ENCODE results near the gene IL15RA. TPM values are rescaled to one million over a fixed set of nuclear protein-coding genes. Genes with fewer than 3 reads are reported as not detected.
A peak's percentile ranks its signal among the peaks of the same experiment; 100 is the strongest.

Gene IL15RA
- total and polyA plus RNA-seq, 4 experiments from 2014 or later, result 11.1 to 20.0 (median 16.1) TPM

GRCh38 chr10:5940807-5941218 lies 36.5 kb downstream of the IL15RA start:
- Histone ChIP-seq H3K27ac (ENCODE audit: low read depth, low read length) (no peak overlapping the region), H3K36me3 (ENCODE audit: insufficient read depth, low read length) (peaks cover 20% of the 10 kb centered on the region), H3K4me1 (ENCODE audit: insufficient read depth, low read length) (no peaks in the 10 kb centered on the region), H3K9me3 (ENCODE audit: control insufficient read depth in 1 of 2, low read length in 2 of 2) (no peaks in the 10 kb centered on the region), H3K27me3 (ENCODE audit: insufficient read depth, low read length) (no peaks in the 10 kb centered on the region), H3K4me3 (ENCODE audit: low read length in 2 of 2) (no peak overlapping the region)
- POLR2A ChIA-PET (ENCODE audit: partially characterized antibody), result no interaction called here
- peak overlapping the region in 2 of 7 donors; percentile 12 to 25 for H3K27ac Mint-ChIP-seq
- CTCF ChIA-PET (ENCODE audit: partially characterized antibody), result no interaction called here
- intact Hi-C loops (cut with micrococcal nuclease), result no loop called here
- no peaks in the 10 kb centered on the region for H3K27me3 Mint-ChIP-seq
- H3K9me3 Mint-ChIP-seq, result no peaks in the 10 kb centered on the region
- no peak for DNase-seq
- no peak overlapping the region for H3K4me3 Mint-ChIP-seq
- H3K36me3 Mint-ChIP-seq, result peaks cover 19 to 20% of the 10 kb centered on the region in 2 donors
- peaks cover under 1 to 7% (median 2%) of the 10 kb centered on the region in 4 donors for H3K4me1 Mint-ChIP-seq

DNA sequence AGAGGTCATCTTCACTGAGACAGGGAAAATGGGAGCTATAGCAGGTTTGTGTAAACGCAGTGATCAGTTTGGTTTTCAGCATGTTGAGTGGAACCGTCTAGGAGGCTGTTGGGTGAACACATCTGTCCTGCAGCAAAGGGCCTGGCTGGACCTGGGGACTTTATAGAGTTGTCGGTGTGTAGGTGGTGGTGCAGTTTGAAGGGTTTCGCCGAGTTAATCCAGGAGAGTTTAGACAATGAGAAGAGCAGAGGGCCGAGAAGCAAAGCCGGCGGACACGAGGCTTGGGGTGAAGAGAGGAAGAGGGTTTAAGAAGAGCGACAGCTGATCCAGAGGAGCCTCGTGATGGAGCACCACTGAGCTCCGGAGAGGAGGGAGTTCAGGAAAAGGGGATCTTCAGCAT lies 39.1 kb downstream of the IL15RA start:
- Mint-ChIP-seq H3K4me1 (no peaks in the 10 kb centered on the region), H3K27ac (peak overlapping the region in 3 of 7 donors; percentile 6 to 77 (median 28)), H3K9me3 (no peaks in the 10 kb centered on the region), H3K36me3 (peaks cover 25 to 28% of the 10 kb centered on the region in 2 donors), H3K27me3 (no peaks in the 10 kb centered on the region), H3K4me3 (no peak overlapping the region)
- ChIA-PET CTCF (ENCODE audit: partially characterized antibody) (no interaction called here), POLR2A (ENCODE audit: partially characterized antibody) (no interaction called here)
- H3K4me3 ChIP-seq (ENCODE audit: low read length in 2 of 2), result no peak overlapping the region
- H3K9me3 ChIP-seq (ENCODE audit: control insufficient read depth in 1 of 2, low read length in 2 of 2), result no peaks in the 10 kb centered on the region
- no peaks in the 10 kb centered on the region for H3K27me3 ChIP-seq (ENCODE audit: insufficient read depth, low read length)
- H3K36me3 ChIP-seq (ENCODE audit: insufficient read depth, low read length), result peaks cover 30% of the 10 kb centered on the region
- intact Hi-C loops (cut with micrococcal nuclease), result no loop called here
- H3K27ac ChIP-seq (ENCODE audit: low read depth, low read length), result no peak overlapping the region
- DNase-seq, result no peak
- H3K4me1 ChIP-seq (ENCODE audit: insufficient read depth, low read length), result no peaks in the 10 kb centered on the region

DNA sequence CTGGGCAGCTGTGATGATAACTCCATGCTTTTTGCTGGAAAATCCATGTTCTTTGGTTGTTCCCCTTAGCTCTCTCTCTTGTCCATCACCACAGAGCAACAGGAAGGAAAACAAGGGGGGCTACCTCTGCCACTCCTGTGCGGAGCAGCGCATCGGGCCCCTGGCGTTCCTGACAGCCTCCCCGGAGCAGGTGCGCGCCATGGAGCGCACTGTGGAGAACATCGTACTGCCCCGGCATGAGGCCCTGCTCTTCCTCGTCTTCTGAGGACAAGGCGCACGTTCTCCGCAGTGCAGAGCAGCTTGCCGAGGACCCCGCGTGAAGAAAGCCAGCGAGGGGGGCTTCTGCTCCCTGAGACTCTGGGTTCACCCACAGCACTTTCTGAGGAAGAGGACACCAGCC lies 40.3 kb downstream of the IL15RA start:
- Mint-ChIP-seq H3K4me1 (no peaks in the 10 kb centered on the region), H3K36me3 (peaks cover 31 to 35% of the 10 kb centered on the region in 2 donors), H3K27me3 (no peaks in the 10 kb centered on the region), H3K9me3 (no peaks in the 10 kb centered on the region), H3K27ac (no peak overlapping the region), H3K4me3 (no peak overlapping the region)
- intact Hi-C loops (cut with micrococcal nuclease), result no loop called here
- DNase-seq, result no peak
- no peak overlapping the region for H3K4me3 ChIP-seq (ENCODE audit: low read length in 2 of 2)
- ChIA-PET CTCF (ENCODE audit: partially characterized antibody) (interaction anchor here (0.7 kb wide), 1 partner anchor 74 kb away, joined by 4 read pairs; no protein-coding TSS in a partner anchor), POLR2A (ENCODE audit: partially characterized antibody) (no interaction called here)
- H3K27me3 ChIP-seq (ENCODE audit: insufficient read depth, low read length), result no peaks in the 10 kb centered on the region
- H3K36me3 ChIP-seq (ENCODE audit: insufficient read depth, low read length), result peaks cover 30% of the 10 kb centered on the region
- no peak overlapping the region for H3K27ac ChIP-seq (ENCODE audit: low read depth, low read length)
- no peaks in the 10 kb centered on the region for H3K4me1 ChIP-seq (ENCODE audit: insufficient read depth, low read length)
- no peaks in the 10 kb centered on the region for H3K9me3 ChIP-seq (ENCODE audit: control insufficient read depth in 1 of 2, low read length in 2 of 2)

GRCh38 chr10:5935628-5936027 lies 41.7 kb downstream of the IL15RA start:
- H3K36me3 ChIP-seq (ENCODE audit: insufficient read depth, low read length), result peaks cover 36% of the 10 kb centered on the region
- no peaks in the 10 kb centered on the region for H3K4me1 Mint-ChIP-seq
- H3K9me3 Mint-ChIP-seq, result no peaks in the 10 kb centered on the region

DNA sequence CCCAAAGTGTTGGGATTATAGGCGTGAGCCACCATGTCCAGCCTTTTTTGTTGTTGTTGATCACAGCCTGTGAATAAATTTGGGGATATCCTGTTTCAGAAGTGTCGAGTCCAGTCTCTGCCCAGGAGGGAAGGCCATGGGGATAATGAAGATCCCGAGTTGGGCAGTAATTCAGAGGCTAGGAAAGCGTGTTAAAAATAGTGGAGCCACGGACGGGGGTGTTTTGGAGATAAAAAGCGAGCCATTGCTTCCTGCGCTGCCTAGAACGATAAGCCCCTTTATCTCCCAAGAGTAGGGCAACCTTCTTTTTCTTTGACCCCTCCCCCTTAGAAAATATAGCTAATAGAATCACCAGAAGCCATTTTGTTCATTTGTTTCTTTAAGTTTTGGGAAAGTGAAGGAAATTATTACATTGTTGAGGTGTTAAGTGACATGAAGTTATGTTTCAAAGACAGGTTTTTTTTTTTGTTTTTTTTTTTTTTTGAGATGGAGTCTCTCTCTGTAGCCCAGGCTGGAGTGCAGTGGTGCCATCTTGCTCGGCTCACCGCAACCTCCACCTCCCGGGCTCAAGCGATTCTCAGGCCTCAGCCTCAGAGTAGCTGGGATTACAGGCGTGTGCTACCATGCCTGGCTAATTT lies 43.3 kb downstream of the IL15RA start:
- Histone ChIP-seq H3K4me1 (ENCODE audit: insufficient read depth, low read length) (no peaks in the 10 kb centered on the region), H3K27me3 (ENCODE audit: insufficient read depth, low read length) (no peaks in the 10 kb centered on the region), H3K27ac (ENCODE audit: low read depth, low read length) (no peak overlapping the region), H3K9me3 (ENCODE audit: control insufficient read depth in 1 of 2, low read length in 2 of 2) (no peaks in the 10 kb centered on the region), H3K36me3 (ENCODE audit: insufficient read depth, low read length) (peaks cover 36% of the 10 kb centered on the region), H3K4me3 (ENCODE audit: low read length in 2 of 2) (no peak overlapping the region)
- Mint-ChIP-seq H3K4me3 (no peak overlapping the region), H3K4me1 (no peaks in the 10 kb centered on the region), H3K9me3 (no peaks in the 10 kb centered on the region), H3K36me3 (peaks cover 43 to 57% of the 10 kb centered on the region in 2 donors), H3K27me3 (no peaks in the 10 kb centered on the region), H3K27ac (no peak overlapping the region)
- intact Hi-C loops (cut with micrococcal nuclease), result no loop called here
- POLR2A ChIA-PET (ENCODE audit: partially characterized antibody), result no interaction called here
- CTCF ChIA-PET (ENCODE audit: partially characterized antibody), result no interaction called here
- DNase-seq, result no peak

More at GRCh38 chr10:5935628-5936027, 41.7 kb downstream of the IL15RA start:
- H3K36me3 Mint-ChIP-seq, result peaks cover 31 to 42% of the 10 kb centered on the region in 2 donors
- H3K27me3 ChIP-seq (ENCODE audit: insufficient read depth, low read length), result no peaks in the 10 kb centered on the region
- no peak overlapping the region for H3K27ac Mint-ChIP-seq
- H3K4me3 Mint-ChIP-seq, result no peak overlapping the region
- no peaks in the 10 kb centered on the region for H3K9me3 ChIP-seq (ENCODE audit: control insufficient read depth in 1 of 2, low read length in 2 of 2)
- H3K4me3 ChIP-seq (ENCODE audit: low read length in 2 of 2), result no peak overlapping the region
- intact Hi-C loops (cut with micrococcal nuclease), result no loop called here
- no peaks in the 10 kb centered on the region for H3K4me1 ChIP-seq (ENCODE audit: insufficient read depth, low read length)
- ChIA-PET CTCF (ENCODE audit: partially characterized antibody) (no interaction called here), POLR2A (ENCODE audit: partially characterized antibody) (interaction anchor here (0.9 kb wide), 1 partner anchor 45 kb away, joined by 3 read pairs; the partner anchor contains the start of genes ANKRD16 and FBH1)
- H3K27ac ChIP-seq (ENCODE audit: low read depth, low read length), result no peak overlapping the region
- DNase-seq, result no peak
- no peaks in the 10 kb centered on the region for H3K27me3 Mint-ChIP-seq

GRCh38 chr10:5932345-5932744 lies 45.0 kb downstream of the IL15RA start:
- ChIA-PET POLR2A (ENCODE audit: partially characterized antibody) (no interaction called here), CTCF (ENCODE audit: partially characterized antibody) (no interaction called here)
- Mint-ChIP-seq H3K36me3 (peaks cover 43 to 58% of the 10 kb centered on the region in 2 donors), H3K27me3 (no peaks in the 10 kb centered on the region), H3K9me3 (no peaks in the 10 kb centered on the region), H3K27ac (no peak overlapping the region), H3K4me3 (no peak overlapping the region), H3K4me1 (no peaks in the 10 kb centered on the region)
- Histone ChIP-seq H3K27ac (ENCODE audit: low read depth, low read length) (no peak overlapping the region), H3K36me3 (ENCODE audit: insufficient read depth, low read length) (peaks cover 39% of the 10 kb centered on the region), H3K4me1 (ENCODE audit: insufficient read depth, low read length) (no peaks in the 10 kb centered on the region), H3K4me3 (ENCODE audit: low read length in 2 of 2) (no peak overlapping the region), H3K27me3 (ENCODE audit: insufficient read depth, low read length) (no peaks in the 10 kb centered on the region), H3K9me3 (ENCODE audit: control insufficient read depth in 1 of 2, low read length in 2 of 2) (no peaks in the 10 kb centered on the region)
- DNase-seq, result no peak
- intact Hi-C loops (cut with micrococcal nuclease), result no loop called here

DNA sequence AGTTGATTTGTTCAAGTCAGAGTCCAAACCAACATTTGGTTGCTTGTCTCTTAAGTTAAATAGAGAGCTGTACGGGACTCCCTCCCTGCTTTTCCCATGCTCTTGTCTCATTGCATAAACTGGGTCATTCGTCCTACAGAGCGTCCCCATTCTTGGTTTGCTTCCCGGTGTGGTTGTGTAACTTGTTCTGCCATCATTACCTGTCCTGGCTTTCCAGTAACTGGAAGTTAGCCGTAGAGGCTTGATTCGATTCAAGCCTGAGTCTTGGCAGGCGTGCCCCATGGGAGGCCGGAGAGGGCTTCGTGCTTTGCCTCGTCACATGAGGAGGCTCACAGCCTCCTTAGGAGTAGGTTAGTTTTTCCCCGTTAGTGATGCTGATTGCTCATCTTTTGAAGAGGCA lies 47.1 kb downstream of the IL15RA start:
- no peak overlapping the region for H3K27ac ChIP-seq (ENCODE audit: low read depth, low read length)
- Mint-ChIP-seq H3K27ac (peak overlapping the region in 1 of 7 donors; percentile 60), H3K9me3 (no peaks in the 10 kb centered on the region), H3K27me3 (no peaks in the 10 kb centered on the region), H3K36me3 (peaks cover 42 to 59% of the 10 kb centered on the region in 2 donors), H3K4me1 (no peaks in the 10 kb centered on the region), H3K4me3 (no peak overlapping the region)
- intact Hi-C loops (cut with micrococcal nuclease), result no loop called here
- no peak for DNase-seq
- ChIA-PET CTCF (ENCODE audit: partially characterized antibody) (no interaction called here), POLR2A (ENCODE audit: partially characterized antibody) (no interaction called here)
- no peaks in the 10 kb centered on the region for H3K4me1 ChIP-seq (ENCODE audit: insufficient read depth, low read length)
- H3K9me3 ChIP-seq (ENCODE audit: control insufficient read depth in 1 of 2, low read length in 2 of 2), result no peaks in the 10 kb centered on the region
- H3K36me3 ChIP-seq (ENCODE audit: insufficient read depth, low read length), result peaks cover 34% of the 10 kb centered on the region
- H3K4me3 ChIP-seq (ENCODE audit: low read length in 2 of 2), result no peak overlapping the region
- no peaks in the 10 kb centered on the region for H3K27me3 ChIP-seq (ENCODE audit: insufficient read depth, low read length)
